Measurements from ENCODE around the gene NTRK1. TPM values are rescaled to one million over a fixed set of nuclear protein-coding genes. Genes with fewer than 3 reads are reported as not detected.
A peak's percentile ranks its signal among the peaks of the same experiment; 100 is the strongest.

Gene NTRK1
- polyA plus RNA-seq, 1 of the 3 experiments (the other 2 are of a cell fraction): 0.97 TPM

DNA sequence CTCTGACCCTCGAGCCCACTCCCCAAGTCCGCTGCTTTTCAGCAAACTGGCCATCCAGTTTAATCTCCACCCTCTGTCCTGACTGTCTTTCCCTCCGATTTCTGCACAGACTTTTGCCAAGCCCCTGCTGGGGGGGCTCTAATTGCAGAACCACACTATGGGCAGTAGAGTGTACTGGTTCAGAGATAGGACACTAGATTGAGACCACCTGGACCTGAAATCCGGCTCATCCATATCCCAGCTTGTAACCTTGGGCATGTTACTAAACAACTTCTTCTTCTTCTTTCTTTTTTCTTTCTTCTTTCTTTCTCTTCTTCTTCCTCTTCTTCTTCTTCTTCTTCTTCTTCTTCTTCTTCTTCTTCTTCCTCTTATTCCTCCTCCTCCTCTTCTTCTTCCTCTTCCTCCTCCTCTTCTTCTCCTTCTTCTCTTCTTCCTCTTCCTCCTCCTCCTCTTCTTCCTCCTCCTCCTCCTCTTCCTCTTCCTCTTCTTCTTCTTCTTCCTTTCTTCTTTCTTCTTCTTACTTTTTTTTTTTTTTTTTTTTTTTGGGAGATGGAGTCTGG is 67.5 kb downstream of the NTRK1 start:
- no peak overlapping the region for H3K9ac ChIP-seq

DNA sequence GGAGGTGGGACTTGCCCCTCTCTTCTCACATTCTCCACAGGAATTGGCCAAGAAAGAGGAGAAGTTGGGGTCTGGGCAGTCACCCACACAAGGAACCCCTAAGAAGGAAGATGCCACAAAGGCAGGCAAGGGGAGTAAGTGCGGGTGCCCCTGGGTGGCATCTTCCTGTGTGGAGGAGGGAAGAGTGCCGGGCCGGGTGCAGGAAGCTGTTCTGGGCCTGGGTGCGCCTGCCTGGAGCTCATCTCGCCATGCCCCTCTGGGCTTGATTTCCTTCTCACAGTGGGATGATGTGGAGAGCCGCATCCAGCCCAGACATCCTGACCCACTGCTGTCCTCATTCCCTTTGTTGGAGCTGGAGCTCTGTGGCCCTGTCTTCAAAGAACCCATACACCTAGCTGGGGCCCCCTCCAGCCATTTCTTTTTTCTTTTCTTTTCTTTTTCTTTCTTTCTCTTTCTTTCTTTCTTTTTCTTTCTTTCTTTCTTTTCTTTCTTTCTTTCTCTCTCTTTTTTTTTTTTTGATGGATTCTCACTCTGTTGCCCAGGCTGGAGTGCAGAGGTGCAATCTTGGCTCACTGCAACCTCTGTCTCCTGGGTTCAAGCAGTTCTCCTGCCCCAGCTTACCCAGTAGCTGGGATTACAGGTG is 69.1 kb downstream of the NTRK1 start:
- peaks cover 15% of the 10 kb centered on the region for H3F3A ChIP-seq (replicated peaks; ENCODE audit: insufficient read depth)
- H2AFZ ChIP-seq (ENCODE audit: low read depth): no peak overlapping the region
- H3K9me2 ChIP-seq: no peaks in the 10 kb centered on the region
- H3K4me1 ChIP-seq (ENCODE audit: control insufficient read depth in 1 of 2, insufficient read depth in 2 of 2, low read depth in 1 of 2, low read length in 1 of 2): peaks cover 5 to 23% of the 10 kb centered on the region in 2 experiments; a peak in 2 of 4 replicates
- H3K27me3 ChIP-seq (ENCODE audit: insufficient read depth): no peaks in the 10 kb centered on the region
- no peak overlapping the region for H3K4me2 ChIP-seq
- WGBS (ENCODE audit: low lambda C conversion rate): 96% methylated on average over 6 of the region's 6 CpGs
- CTCF ChIA-PET: interaction anchor here (1.0 to 12.9 kb wide), 10 partner anchors 8 to 239 kb away, joined by 3 to 308 read pairs (median 65); partner anchors contain the start of genes INSRR, NTRK1 and PEAR1
- H3K27ac ChIP-seq (ENCODE audit: low read depth in 2 of 2, low read length in 1 of 2): no peak overlapping the region
- H3K36me3 ChIP-seq (replicated peaks in 1 of 2; ENCODE audit: control insufficient read depth in 1 of 2, insufficient read depth in 2 of 2, low read length in 1 of 2): peaks cover 0 to 7% of the 10 kb centered on the region in 2 experiments
- H3K9me3 ChIP-seq: no peaks in the 10 kb centered on the region
- POLR2A ChIA-PET: interaction anchor here (0.6 kb wide), 1 partner anchor 63 kb away, joined by 3 read pairs; no protein-coding TSS in a partner anchor
- no peak for DNase-seq
- H3K9ac ChIP-seq: no peak overlapping the region
- H4K20me1 ChIP-seq (ENCODE audit: insufficient read depth): no peaks in the 10 kb centered on the region
- H3K4me3 ChIP-seq (ENCODE audit: low read depth in 2 of 2, low read length in 1 of 2): no peak overlapping the region
- TF ChIP-seq SMC3 (IDR thresholded peaks at IDR 0.05; ENCODE audit: low read depth, low read length) (no peak), TAF1 (IDR thresholded peaks at IDR 0.05; ENCODE audit: borderline replicate concordance, low read depth, low read length) (no peak), MXI1 (IDR thresholded peaks at IDR 0.05; ENCODE audit: low read depth, low read length) (no peak), NFIC (IDR thresholded peaks at IDR 0.05; ENCODE audit: borderline replicate concordance) (no peak), TEAD4 (IDR thresholded peaks at IDR 0.05; ENCODE audit: borderline replicate concordance, insufficient read depth) (no peak), FOSL2 (IDR thresholded peaks at IDR 0.05; ENCODE audit: borderline replicate concordance, low read depth) (no peak), EZH2phosphoT487 (IDR thresholded peaks at IDR 0.05; ENCODE audit: borderline replicate concordance, low read depth) (no peak)
- TF ChIP-seq, protein P1, sequence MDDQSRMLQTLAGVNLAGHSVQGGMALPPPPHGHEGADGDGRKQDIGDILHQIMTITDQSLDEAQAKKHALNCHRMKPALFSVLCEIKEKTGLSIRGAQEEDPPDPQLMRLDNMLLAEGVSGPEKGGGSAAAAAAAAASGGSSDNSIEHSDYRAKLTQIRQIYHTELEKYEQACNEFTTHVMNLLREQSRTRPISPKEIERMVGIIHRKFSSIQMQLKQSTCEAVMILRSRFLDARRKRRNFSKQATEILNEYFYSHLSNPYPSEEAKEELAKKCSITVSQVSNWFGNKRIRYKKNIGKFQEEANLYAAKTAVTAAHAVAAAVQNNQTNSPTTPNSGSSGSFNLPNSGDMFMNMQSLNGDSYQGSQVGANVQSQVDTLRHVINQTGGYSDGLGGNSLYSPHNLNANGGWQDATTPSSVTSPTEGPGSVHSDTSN (IDR thresholded peaks at IDR 0.05): no peak
- TF ChIP-seq, protein P2, sequence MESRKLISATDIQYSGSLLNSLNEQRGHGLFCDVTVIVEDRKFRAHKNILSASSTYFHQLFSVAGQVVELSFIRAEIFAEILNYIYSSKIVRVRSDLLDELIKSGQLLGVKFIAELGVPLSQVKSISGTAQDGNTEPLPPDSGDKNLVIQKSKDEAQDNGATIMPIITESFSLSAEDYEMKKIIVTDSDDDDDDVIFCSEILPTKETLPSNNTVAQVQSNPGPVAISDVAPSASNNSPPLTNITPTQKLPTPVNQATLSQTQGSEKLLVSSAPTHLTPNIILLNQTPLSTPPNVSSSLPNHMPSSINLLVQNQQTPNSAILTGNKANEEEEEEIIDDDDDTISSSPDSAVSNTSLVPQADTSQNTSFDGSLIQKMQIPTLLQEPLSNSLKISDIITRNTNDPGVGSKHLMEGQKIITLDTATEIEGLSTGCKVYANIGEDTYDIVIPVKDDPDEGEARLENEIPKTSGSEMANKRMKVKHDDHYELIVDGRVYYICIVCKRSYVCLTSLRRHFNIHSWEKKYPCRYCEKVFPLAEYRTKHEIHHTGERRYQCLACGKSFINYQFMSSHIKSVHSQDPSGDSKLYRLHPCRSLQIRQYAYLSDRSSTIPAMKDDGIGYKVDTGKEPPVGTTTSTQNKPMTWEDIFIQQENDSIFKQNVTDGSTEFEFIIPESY (IDR thresholded peaks at IDR 0.05; ENCODE audit: borderline replicate concordance, low read depth): no peak
- TF ChIP-seq, protein P3, sequence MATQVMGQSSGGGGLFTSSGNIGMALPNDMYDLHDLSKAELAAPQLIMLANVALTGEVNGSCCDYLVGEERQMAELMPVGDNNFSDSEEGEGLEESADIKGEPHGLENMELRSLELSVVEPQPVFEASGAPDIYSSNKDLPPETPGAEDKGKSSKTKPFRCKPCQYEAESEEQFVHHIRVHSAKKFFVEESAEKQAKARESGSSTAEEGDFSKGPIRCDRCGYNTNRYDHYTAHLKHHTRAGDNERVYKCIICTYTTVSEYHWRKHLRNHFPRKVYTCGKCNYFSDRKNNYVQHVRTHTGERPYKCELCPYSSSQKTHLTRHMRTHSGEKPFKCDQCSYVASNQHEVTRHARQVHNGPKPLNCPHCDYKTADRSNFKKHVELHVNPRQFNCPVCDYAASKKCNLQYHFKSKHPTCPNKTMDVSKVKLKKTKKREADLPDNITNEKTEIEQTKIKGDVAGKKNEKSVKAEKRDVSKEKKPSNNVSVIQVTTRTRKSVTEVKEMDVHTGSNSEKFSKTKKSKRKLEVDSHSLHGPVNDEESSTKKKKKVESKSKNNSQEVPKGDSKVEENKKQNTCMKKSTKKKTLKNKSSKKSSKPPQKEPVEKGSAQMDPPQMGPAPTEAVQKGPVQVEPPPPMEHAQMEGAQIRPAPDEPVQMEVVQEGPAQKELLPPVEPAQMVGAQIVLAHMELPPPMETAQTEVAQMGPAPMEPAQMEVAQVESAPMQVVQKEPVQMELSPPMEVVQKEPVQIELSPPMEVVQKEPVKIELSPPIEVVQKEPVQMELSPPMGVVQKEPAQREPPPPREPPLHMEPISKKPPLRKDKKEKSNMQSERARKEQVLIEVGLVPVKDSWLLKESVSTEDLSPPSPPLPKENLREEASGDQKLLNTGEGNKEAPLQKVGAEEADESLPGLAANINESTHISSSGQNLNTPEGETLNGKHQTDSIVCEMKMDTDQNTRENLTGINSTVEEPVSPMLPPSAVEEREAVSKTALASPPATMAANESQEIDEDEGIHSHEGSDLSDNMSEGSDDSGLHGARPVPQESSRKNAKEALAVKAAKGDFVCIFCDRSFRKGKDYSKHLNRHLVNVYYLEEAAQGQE (IDR thresholded peaks at IDR 0.05; ENCODE audit: low read depth, low read length): no peak
- H3K79me2 ChIP-seq (ENCODE audit: insufficient read depth): no peaks in the 10 kb centered on the region

More for the DNA sequence above, 67.5 kb downstream of the NTRK1 start:
- 2% methylated on average over 4 of the region's 4 CpGs for WGBS (ENCODE audit: low lambda C conversion rate)
- Histone ChIP-seq H3K4me1 (ENCODE audit: control insufficient read depth in 1 of 2, insufficient read depth in 2 of 2, low read depth in 1 of 2, low read length in 1 of 2) (peaks cover 5 to 23% of the 10 kb centered on the region in 2 experiments; a peak in 2 of 4 replicates), H3K27me3 (ENCODE audit: insufficient read depth) (no peaks in the 10 kb centered on the region), H3K9me2 (no peaks in the 10 kb centered on the region), H4K20me1 (ENCODE audit: insufficient read depth) (no peaks in the 10 kb centered on the region), H3K4me2 (peak overlapping the region; percentile 78), H3K36me3 (replicated peaks in 1 of 2; ENCODE audit: control insufficient read depth in 1 of 2, insufficient read depth in 2 of 2, low read length in 1 of 2) (no peaks in the 10 kb centered on the region), H3K9me3 (no peaks in the 10 kb centered on the region), H3F3A (replicated peaks; ENCODE audit: insufficient read depth) (peaks cover 15% of the 10 kb centered on the region), H3K27ac (ENCODE audit: low read depth in 2 of 2, low read length in 1 of 2) (no peak overlapping the region), H3K79me2 (ENCODE audit: insufficient read depth) (no peaks in the 10 kb centered on the region), H3K4me3 (ENCODE audit: low read depth in 2 of 2, low read length in 1 of 2) (peak overlapping the region; percentile 37 to 44; a peak in 1 of 4 replicates), H2AFZ (ENCODE audit: low read depth) (no peak overlapping the region)
- DNase-seq: no peak
- TF ChIP-seq GATA2 (CRISPR knock-in tag; IDR thresholded peaks at IDR 0.05) (no peak), EZH2phosphoT487 (IDR thresholded peaks at IDR 0.05; ENCODE audit: borderline replicate concordance, low read depth) (no peak), RCOR1 (IDR thresholded peaks at IDR 0.05; ENCODE audit: low read length) (no peak), JUND (IDR thresholded peaks at IDR 0.05) (no peak), POLR2AphosphoS5 (IDR thresholded peaks at IDR 0.05; ENCODE audit: low read depth, low read length) (no peak)
- TF ChIP-seq, protein P4, sequence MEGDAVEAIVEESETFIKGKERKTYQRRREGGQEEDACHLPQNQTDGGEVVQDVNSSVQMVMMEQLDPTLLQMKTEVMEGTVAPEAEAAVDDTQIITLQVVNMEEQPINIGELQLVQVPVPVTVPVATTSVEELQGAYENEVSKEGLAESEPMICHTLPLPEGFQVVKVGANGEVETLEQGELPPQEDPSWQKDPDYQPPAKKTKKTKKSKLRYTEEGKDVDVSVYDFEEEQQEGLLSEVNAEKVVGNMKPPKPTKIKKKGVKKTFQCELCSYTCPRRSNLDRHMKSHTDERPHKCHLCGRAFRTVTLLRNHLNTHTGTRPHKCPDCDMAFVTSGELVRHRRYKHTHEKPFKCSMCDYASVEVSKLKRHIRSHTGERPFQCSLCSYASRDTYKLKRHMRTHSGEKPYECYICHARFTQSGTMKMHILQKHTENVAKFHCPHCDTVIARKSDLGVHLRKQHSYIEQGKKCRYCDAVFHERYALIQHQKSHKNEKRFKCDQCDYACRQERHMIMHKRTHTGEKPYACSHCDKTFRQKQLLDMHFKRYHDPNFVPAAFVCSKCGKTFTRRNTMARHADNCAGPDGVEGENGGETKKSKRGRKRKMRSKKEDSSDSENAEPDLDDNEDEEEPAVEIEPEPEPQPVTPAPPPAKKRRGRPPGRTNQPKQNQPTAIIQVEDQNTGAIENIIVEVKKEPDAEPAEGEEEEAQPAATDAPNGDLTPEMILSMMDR (IDR thresholded peaks at IDR 0.05): peak; percentile 17; the same call in 1 of the 2 replicates
- ChIA-PET CTCF (interaction anchor here (0.6 to 12.9 kb wide), 65 partner anchors 10 to 285 kb away, joined by 3 to 308 read pairs (median 5); partner anchors contain the start of genes CRABP2, INSRR, ISG20L2 and METTL25B), POLR2A (interaction anchor here (0.7 to 2.7 kb wide), 3 partner anchors 15 to 36 kb away, joined by 3 to 15 read pairs (median 4); no protein-coding TSS in a partner anchor)
